AG09319 (cell line): Measurements from ENCODE around the gene CACNA1C.

Experiments
- DNase-seq: peaks from one replicate; pipeline ENCODE4 v3.0.0-alpha.2; 2010; ENCODE audit warnings: low read depth; ENCODE audit errors: extremely low read depth
- TF ChIP-seq, protein P1 (sequence below): IDR thresholded peaks from 2 replicates; pipeline ENCODE4 v1.5.1; 2011; ENCODE audit warnings: low read depth, mild to moderate bottlenecking, inconsistent platforms, low read length, moderate library complexity

Gene CACNA1C

DNA sequence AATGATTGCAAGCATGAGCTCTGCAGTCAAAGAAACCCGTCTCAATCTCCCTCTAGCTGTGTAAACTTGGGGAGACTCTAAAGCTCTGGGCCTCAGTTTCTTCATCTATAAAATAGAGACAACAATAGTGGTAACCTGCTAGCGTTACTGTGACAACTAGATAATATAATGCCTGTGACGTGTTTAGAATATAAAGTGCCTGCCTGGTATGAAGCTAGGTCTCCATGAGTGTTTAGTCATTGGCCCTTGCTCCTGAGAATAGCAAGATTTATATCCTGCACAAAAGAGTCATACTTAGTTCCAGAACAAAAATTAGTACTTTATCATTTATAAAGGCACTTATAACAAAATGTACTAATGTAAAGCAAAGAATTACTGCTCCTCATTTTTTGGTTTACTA is 39.7 kb upstream of the CACNA1C start:
- DNase-seq = no peak
- TF ChIP-seq, protein P1, sequence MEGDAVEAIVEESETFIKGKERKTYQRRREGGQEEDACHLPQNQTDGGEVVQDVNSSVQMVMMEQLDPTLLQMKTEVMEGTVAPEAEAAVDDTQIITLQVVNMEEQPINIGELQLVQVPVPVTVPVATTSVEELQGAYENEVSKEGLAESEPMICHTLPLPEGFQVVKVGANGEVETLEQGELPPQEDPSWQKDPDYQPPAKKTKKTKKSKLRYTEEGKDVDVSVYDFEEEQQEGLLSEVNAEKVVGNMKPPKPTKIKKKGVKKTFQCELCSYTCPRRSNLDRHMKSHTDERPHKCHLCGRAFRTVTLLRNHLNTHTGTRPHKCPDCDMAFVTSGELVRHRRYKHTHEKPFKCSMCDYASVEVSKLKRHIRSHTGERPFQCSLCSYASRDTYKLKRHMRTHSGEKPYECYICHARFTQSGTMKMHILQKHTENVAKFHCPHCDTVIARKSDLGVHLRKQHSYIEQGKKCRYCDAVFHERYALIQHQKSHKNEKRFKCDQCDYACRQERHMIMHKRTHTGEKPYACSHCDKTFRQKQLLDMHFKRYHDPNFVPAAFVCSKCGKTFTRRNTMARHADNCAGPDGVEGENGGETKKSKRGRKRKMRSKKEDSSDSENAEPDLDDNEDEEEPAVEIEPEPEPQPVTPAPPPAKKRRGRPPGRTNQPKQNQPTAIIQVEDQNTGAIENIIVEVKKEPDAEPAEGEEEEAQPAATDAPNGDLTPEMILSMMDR = no peak

DNA sequence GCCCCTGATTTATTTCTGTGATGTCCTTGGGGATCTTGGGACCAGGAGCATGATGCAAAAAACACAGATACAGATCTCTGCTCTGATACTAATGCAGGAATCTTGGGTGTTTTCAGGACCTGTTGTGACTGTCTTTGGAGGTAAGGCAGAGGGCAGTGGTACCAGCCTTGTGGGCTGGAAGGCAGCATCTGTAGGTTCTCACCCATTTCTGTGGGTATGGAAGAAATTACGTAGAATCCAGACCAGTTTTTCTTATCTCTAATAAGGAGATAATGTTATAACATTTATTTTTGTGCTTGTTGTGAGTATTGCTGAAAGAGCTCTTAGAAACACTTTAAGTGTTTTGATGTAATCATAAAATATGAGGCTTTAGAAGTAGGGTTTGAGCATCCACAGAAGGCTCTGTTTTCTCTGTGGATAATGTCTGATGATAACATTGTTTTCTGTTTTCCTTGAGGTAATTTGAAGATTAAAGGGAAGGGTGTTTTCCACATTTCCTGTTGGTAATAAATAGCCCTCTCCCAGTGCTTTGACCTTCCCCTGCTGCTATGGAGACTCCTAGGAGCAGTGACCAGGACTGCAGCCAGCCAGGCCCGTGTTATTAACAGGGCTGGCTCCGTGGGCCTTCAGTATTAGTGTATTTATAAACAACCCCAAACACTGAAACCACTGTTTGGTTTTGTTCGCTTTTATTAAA is 39.1 kb upstream of the CACNA1C start:
- no peak for DNase-seq
- TF ChIP-seq, protein P1 = no peak

DNA sequence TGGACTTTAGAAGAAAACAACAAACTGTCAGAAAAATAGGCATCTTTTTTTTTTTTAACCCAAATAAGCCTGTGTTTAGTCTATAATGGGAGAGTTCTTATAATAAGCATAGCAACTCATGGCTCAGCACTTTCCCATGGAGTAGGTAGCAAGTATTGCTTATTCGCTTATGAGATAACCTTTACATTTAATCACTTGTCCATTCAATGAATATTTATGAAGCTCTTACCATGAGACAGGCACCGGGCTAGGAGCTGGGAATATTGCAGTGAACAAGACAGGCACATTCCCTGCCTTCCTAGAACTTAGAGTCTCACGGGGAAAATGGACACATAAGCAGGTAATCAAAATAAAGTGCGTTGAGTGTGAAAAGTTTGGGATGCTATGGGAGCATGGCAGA is 38.6 kb upstream of the CACNA1C start:
- TF ChIP-seq, protein P1 = no peak
- no peak for DNase-seq

DNA sequence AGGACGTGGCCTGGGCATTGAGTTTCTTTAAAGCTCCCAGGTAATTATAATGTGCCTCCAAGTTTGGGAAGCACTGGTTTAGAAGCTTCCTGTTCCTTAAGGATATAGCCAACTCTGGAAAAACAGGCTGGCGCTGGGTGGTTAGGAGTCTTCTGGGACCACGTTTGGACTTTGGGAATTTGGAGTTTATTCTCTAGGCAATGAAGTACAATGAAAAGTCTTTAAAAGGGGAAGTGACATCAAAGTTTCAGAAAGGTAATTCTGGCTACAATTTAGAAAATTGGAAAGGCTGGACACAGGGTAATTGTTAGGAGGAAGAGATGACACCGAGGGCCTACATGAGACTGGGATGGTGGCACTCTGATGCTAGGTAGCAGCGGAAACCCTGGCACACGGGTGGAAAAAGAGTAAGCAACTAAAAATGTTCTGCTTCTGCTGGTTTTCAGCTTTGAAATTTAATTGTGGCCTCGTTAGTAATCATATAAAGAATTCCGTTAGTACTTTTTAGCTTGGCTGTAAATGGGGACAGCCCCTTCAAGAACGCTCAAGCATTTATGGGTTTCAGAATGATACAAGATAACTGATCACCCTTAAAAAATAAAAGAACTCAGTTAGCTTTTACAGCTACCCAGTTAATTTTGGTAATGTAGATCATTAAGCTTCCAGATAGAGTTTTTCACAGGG is 35.8 kb upstream of the CACNA1C start:
- no peak for DNase-seq

DNA sequence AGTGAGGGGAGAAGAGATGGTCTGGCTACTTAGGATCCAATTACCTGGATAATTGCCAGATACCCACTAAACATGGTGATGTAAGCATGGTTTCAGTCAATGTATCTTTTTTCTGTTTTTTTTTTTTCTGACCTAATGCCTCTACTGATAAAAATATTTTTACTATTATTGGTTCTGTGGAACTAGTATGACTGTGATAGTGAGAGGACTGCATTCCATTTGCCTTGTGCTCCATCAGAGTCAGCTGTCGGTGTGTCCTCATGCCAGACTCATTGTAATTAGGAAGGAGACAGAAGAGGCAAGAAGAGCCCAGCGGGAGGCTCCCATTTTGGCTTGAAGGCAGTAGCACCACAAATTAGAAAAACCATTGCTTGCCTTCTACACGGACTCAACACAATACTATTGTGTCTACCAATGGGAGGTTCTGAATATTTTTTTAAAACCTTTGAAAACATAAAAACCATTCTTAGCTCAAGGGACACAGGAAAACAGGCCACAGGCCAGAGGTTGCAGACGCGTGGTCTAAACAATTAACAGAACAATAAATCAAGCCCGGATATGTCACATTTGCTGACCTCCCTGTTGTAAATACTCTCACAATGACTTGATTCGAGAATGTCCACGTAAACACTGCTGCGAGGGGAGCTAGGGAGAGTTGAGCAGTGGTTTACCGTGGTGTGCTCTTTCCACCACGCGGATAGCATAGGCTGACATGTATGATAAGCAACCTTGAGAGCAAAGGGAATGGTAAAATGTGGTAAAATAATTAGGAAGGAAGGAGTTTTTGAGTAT is 35.0 kb upstream of the CACNA1C start:
- TF ChIP-seq, protein P1 = no peak
- DNase-seq = no peak

More for the DNA sequence above, 35.8 kb upstream of the CACNA1C start:
- TF ChIP-seq, protein P1 = no peak

DNA sequence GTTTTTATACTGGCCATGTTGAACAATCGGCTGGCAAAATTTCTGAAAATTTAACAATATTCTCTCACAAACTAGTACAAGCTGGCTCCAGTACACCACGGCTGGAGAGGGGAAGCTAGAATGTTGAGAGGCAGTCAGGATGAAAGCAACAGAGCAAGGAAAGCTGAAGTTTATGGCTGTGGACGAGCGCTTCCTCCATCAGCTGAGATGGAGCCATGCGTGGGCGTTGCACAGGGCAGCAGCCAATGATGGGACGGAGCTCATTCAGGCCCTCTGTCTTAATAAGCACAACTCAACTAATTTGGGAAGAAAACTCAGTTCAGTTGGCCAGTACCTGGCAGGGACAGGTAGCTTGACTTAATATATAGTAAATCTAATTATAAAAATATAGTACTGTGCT is 34.4 kb upstream of the CACNA1C start:
- DNase-seq = no peak
- TF ChIP-seq, protein P1 = no peak

DNA sequence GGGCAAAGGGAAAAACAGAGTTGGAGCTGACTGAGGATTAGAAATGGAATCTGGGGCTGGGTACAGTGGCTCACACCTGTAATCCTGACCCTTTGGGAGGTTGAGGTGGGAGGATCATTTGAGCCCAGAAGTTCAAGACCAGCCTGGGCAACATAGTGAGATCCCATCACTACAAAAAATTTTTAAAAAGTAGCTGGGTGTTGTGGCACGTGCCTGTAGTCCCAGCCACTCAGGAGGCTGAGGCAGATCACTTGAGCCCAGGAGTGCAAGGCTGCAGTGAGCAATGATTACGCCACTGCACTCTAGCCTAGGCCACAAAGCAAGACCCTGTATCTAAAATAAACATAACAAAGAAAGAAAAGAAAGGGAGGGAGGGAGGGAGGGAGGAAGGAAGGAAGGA is 33.7 kb upstream of the CACNA1C start:
- TF ChIP-seq, protein P1 = no peak
- DNase-seq = no peak
